HG03457 (cell line): ENCODE data around the gene GSX1.
"Not testable (repeated sequence)": the region's sequence is repeated elsewhere in the genome, so short reads cannot be mapped to it uniquely, and the experiment has no call there.

Source experiments
- ATAC-seq: cut with Tn5 transposase; IDR thresholded peaks from one replicate; pipeline ENCODE4 v1.9.1; 2021; ENCODE audit warnings: moderate number of reproducible peaks; ENCODE audit not compliant: unreplicated experiment

Gene GSX1

GRCh38 chr13:27792393-27793218 is at the start of gene GSX1:
TSS of gene GSX1 (plus strand) at chr13:27792483. CDS start at chr13:27792691, 208 bp downstream.
- no peak for ATAC-seq

DNA sequence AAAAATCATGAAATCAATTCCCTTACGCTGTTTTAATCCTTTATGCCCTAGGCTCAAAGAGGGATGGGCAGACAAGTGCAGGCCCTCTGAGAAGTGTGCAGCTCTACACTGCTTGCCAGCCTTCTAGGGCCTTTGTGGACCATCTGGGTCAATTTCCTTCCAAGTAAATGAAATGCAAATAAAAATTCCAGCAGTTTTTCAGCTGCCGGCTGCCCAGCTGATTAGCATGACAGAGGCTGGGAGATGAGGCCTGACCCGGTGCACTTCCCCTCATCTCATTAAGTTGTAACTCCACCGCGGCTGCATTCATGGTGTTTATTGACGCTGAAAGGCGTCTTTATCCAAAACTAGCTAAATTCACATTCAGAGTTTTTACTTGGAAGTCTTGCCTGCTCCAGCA is 47.5 kb upstream of the GSX1 start:
- no peak for ATAC-seq

DNA sequence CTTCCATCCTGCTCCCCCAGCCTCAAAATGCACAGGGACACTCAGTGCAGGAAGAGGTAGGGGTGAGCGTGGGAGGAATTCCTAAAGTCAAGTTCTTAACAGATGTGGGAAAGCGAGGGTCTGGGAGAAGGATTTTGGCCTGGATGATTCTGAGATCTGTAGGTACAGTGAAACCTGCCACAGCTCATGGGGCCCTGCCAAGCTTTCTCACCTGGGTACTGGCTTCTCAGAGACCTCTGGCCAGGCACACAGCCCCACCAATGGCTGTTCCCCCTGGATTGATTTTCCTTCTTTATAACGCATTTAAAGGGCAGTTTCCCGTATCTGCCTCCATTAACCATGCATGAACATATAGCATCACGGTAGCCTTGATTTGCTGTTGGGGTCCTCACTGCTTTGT is 47.0 kb upstream of the GSX1 start:
- no peak for ATAC-seq

DNA sequence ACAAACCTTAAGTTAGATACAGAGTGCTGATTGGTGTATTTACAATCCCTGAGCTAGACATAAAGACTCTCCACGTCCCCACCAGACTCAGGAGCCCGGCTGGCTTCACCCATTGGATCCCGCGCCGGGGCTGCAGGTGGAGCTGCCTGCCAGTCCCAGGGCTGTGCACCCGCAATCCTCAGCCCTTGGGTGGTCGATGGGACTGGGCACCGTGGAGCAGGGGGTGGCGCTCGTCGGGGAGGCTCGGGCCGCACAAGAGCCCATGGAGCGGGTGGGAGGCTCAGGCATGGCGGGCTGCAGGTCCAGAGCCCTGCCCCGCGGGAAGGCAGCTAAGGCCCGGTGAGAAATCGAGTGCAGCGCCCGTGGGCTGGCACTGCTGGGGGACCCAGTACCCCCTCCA is 44.1 kb upstream of the GSX1 start:
- ATAC-seq, result not testable (repeated sequence)

- no peak for ATAC-seq
These were observed 40.2 kb upstream of the GSX1 start for GRCh38 chr13:27751953-27752532.

- no peak for ATAC-seq
These were observed 26.6 kb upstream of the GSX1 start for GRCh38 chr13:27765650-27766049.

GRCh38 chr13:27770809-27771208 is 21.5 kb upstream of the GSX1 start:
- ATAC-seq, result no peak

- no peak for ATAC-seq
These were observed 19.4 kb upstream of the GSX1 start for GRCh38 chr13:27772651-27773425.

DNA sequence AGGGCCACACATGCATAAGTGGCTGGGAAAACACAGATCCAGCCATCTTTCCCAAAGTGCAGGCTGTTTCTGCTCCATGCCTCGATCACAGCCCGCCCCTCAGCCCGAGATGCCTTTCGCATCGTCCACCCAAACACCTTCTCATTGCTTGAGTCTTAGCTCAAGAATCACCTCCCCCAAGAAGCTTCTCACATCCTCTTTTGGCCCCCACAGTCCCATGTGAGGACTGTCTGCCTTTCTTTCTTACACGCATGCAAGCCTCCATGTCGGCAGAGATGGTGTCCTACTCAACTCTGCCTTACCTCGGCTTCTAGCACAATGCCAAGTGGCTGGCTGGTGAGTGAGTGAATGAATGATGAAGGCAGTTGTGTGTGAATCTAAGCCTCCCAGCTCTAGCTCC is 18.1 kb upstream of the GSX1 start:
- no peak for ATAC-seq

DNA sequence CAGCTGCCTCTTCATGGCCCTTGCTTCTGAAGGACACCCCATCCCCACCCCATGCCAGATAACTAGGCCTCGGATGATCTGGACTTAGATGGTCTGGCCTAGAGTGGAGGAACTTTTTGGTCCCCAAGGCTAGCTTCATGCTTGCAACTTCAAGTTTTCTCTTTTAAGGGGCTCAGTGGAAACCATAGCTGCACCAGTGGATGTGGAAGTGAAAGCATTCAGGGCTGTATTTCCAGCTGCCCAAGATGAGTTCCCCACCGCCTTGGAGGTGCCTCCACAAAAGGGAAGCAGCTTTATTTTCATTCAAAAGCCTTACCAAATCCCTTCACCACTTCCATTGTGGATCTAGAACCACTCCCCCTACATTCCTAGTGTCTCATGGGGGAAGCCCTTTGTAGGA is 17.6 kb upstream of the GSX1 start:
- no peak for ATAC-seq

DNA sequence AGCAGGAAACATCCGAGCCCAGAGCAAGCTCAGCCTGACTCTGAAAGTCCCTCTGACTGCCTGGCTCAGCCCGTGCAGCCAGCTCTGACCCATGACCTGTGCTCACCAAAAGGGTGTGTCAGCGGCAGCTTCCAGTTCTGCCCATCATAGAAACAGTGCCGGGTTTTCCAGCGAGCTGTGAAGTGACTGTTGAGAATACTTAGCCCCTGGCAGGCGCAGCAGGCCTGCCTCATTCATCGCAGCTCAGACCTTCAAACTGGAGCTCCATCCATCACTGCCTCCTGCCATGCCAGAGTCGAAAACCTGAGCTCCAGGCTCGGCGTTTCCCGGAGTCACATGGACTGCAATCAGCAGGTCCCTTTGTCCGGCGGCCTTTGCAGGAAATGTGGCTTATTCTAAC is 16.3 kb upstream of the GSX1 start:
- ATAC-seq, result no peak

DNA sequence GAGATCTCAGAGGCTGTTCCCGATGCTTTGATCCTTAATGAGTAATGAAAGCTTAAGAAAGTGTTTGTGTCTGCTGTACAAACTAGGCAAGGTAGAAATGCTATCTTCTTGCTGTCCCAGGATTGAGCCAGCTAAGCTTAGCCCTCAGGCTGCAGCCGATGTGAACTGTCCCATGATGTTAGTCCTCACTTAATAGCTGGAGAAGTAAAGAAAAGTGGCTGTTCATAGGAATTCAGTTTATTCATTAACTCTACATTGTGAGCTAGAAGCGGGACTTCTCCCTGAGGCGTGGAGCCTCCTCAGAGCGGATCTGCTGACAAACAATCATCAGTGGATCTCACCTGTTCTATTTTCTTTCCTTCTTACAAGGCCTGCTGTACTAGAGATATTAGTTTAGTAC is 10.1 kb upstream of the GSX1 start:
- ATAC-seq, result no peak

- no peak for ATAC-seq
These were observed 9.2 kb upstream of the GSX1 start for GRCh38 chr13:27783111-27783510.

GRCh38 chr13:27788271-27788670 is 4.0 kb upstream of the GSX1 start:
- no peak for ATAC-seq

DNA sequence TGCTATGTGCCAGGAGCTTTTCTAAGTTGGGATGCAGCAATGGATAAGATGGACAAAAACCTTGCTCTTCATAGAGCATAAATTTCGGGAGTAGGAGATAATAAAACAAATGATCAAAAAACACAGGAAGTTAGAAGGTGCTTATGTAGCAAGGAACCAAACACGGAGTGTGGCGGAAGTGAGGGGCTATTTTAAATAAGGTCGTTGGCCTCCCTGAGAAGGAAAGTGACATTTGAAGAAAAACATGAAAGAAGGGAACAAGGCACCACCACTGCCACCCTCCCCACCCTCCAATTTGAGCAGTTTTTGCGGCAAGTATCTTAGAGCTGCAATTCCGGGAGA is 3.2 kb upstream of the GSX1 start:
- ATAC-seq, result no peak

GRCh38 chr13:27789495-27790303 is 2.6 kb upstream of the GSX1 start:
- no peak for ATAC-seq

- no peak for ATAC-seq
These were observed 1.8 kb upstream of the GSX1 start for GRCh38 chr13:27790523-27790922.

GRCh38 chr13:27791146-27791900 is 960 bp upstream of the GSX1 start:
- no peak for ATAC-seq

DNA sequence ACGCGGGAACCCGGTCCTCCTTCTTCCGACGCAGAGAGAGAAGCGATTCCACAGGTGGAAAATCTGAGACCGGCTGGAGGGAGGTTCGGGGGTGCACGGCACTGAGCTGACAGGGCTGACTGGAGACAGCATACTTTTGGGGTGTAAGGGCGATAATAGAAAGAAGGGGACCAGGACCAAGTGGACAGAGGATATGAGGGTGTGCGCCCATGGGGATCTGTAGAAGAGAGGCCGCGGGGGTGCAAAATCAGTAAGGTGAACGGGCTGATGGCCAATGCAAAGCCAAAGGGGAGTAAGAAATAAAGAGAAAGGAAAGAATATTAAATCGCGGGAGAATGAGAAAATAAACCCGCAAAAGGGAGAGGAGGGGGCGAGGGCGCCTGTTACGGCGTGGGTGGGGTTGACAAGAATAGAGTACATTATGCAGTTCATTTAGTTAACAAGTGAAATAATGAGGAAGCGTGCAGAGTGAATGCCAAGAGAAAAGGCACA is 336 bp upstream of the GSX1 start:
- no peak for ATAC-seq
